ENCODE results near the gene VPS13C. TPM values are rescaled to one million over a fixed set of nuclear protein-coding genes. Genes with fewer than 3 reads are reported as not detected.

Gene VPS13C
- total RNA-seq, 1 experiment from 2014 or later = 18.6 TPM

DNA sequence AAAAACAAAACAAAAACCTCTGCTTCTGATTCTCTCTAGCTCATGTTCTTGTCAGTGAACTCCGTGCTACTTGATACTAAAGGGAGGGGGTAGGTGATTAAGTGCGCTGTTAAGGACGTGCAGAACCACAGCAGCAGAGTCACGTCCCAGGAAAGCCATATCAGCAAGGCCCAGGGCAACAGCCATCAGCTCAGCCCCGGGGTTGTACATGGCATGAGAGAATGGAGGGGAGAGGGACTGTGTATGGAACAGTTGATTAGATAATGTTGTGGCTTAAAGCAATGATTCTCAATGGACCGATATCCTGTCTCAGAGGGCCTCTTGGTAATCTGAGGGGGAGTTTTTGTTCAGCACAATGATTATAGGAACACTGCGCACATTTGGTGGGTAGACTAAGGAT is 34.1 kb upstream of the VPS13C start:
- intact Hi-C loops (cut with micrococcal nuclease) = no loop called here
- Histone ChIP-seq H2AFZ (ENCODE audit: low read depth, low read length, poor library complexity, severe bottlenecking) (no peak overlapping the region), H4K20me1 (ENCODE audit: insufficient read depth) (no peaks in the 10 kb centered on the region), H3K9ac (ENCODE audit: low read length) (no peak overlapping the region), H3K4me1 (ENCODE audit: control insufficient read depth in 1 of 2, insufficient read depth in 2 of 2, low read length in 2 of 2) (no peaks in the 10 kb centered on the region), H3K9me2 (ENCODE audit: insufficient read depth) (no peaks in the 10 kb centered on the region), H3K79me2 (ENCODE audit: insufficient read depth, low read length) (no peaks in the 10 kb centered on the region), H3K27me3 (ENCODE audit: insufficient read depth, low read length) (no peaks in the 10 kb centered on the region), H3K4me3 (replicated peaks in 1 of 2; ENCODE audit: low read depth in 1 of 2, low read length in 2 of 2) (no peak overlapping the region), H3K36me3 (ENCODE audit: control insufficient read depth in 1 of 2, insufficient read depth in 2 of 2, low read length in 2 of 2) (no peaks in the 10 kb centered on the region; a peak in 1 of 4 replicates), H3K4me2 (ENCODE audit: low read length) (no peak overlapping the region), H3K27ac (ENCODE audit: low read depth, low read length) (no peak overlapping the region), H3K9me3 (ENCODE audit: control insufficient read depth in 1 of 2, insufficient read depth in 1 of 2, low read depth in 1 of 2, low read length in 2 of 2) (no peaks in the 10 kb centered on the region)
- CTCF ChIA-PET = no interaction called here
- DNase-seq (ENCODE audit: low read depth, low spot score) (no peak), ATAC-seq (no peak)
- RAD21 ChIA-PET (ENCODE audit: low non-redundant PET in 1 of 2, low total read pairs in 2 of 2, uncharacterized antibody in 2 of 2, unreplicated experiment in 2 of 2) = no interaction called here
- TF ChIP-seq REST (IDR thresholded peaks at IDR 0.05; ENCODE audit: low read depth) (no peak), ZFX (IDR thresholded peaks at IDR 0.05) (no peak), CTCF (IDR thresholded peaks at IDR 0.05 in 2 of 3, conservative IDR thresholded peaks at IDR 0.05 in 1 of 3; ENCODE audit: borderline replicate concordance in 1 of 3, insufficient read depth in 1 of 3, low read depth in 2 of 3, low read length in 2 of 3) (no peak), YY1 (IDR thresholded peaks at IDR 0.05; ENCODE audit: extremely low read depth, insufficient replicate concordance, low read depth, low read length) (no peak), CBX3 (IDR thresholded peaks at IDR 0.05; ENCODE audit: low read depth) (no peak)
- no TSS peak for BruUV-seq (replicated peaks)
- POLR2A ChIA-PET = no interaction called here
